K562 (cell line): ENCODE data around the gene SLC39A3. TPM values are rescaled to one million over a fixed set of nuclear protein-coding genes. Genes with fewer than 3 reads are reported as not detected.

ENCODE experiments used
- ATAC-seq: fragments of 200-7000 bp; cut with Tn5 transposase; 3 replicates; pipeline ENCODE4 v1.9.1; 2020; ENCODE audit warnings: moderate library complexity
- BruUV-seq: library from RNA; stranded (reverse); fragments of 400-500 nt; replicated peaks from 2 replicates; lab custom pipeline; 2021; lab: Mats Ljungman, UMichigan
- CTCF ChIA-PET: fragments of 300-600 bp; formaldehyde crosslinking; extraction: SDS; loops from one replicate; lab custom pipeline; 2021; ENCODE audit warnings: low intra/inter-chr PET ratio; lab: Yijun Ruan, JAX
- POLR2A ChIA-PET: fragments of 300-600, 350-650 bp; sonication (Branson Sonifier 250); formaldehyde crosslinking; extraction: SDS; loops from one replicate; lab custom pipeline; 2021; ENCODE audit warnings: antibody characterized with exemption, inconsistent platforms; lab: Yijun Ruan, JAX
- DNase-seq, 4 experiments: peaks; one replicate each; pipeline versions ENCODE4 v3.0.0 to v3.0.0-alpha.2; 2011 to 2018; ENCODE audit warnings: low spot score in 3 of 4, mixed read lengths in 3 of 4; ENCODE audit errors: extremely low read depth in 1 of 4
- FAIRE-seq: peaks from 2 replicates; lab custom pipeline; 2011; peaks lifted over from hg19 to GRCh38; lab: Jason Lieb, UNC
- H2AFZ ChIP-seq: 2 replicates; pipeline ENCODE4 v1.6.0; 2011; ENCODE audit warnings: low read depth, low read length, control low read depth, inconsistent platforms
- H3K27ac ChIP-seq: fragments of 200-600 bp; 3 replicates; pipeline ENCODE4 v1.8.0; 2011; ENCODE audit warnings: low read depth, mild to moderate bottlenecking, control low read depth, inconsistent platforms, low read length, moderate library complexity, mixed read lengths; ENCODE audit errors: extremely low read depth
- H3K27me3 ChIP-seq, 2 experiments: fragments of 300-600 bp in 1 of 2; 2 replicates in 1 of 2; 3 replicates in 1 of 2; pipeline versions ENCODE4 v1.6.0 to v1.8.0; 2011; ENCODE audit warnings: inconsistent platforms in 2 of 2, low read length in 2 of 2, mild to moderate bottlenecking in 1 of 2, mixed read lengths in 1 of 2, moderate library complexity in 1 of 2; ENCODE audit not compliant: control insufficient read depth in 2 of 2, insufficient read depth in 2 of 2
- H3K36me3 ChIP-seq: fragments of 300-600 bp; 3 replicates; pipeline ENCODE4 v1.8.0; 2011; ENCODE audit warnings: mild to moderate bottlenecking, low read length, inconsistent platforms; ENCODE audit not compliant: control insufficient read depth, insufficient read depth
- H3K4me1 ChIP-seq, 2 experiments: fragments of 200-600 bp in 1 of 2; replicated peaks in 1 of 2; 2 replicates in 1 of 2; 3 replicates in 1 of 2; pipeline versions ENCODE4 v1.5.1 to v1.8.0; 2011; ENCODE audit warnings: inconsistent platforms in 2 of 2, low read length in 2 of 2, mild to moderate bottlenecking in 1 of 2, mixed read lengths in 1 of 2, moderate library complexity in 1 of 2; ENCODE audit not compliant: control insufficient read depth in 2 of 2, insufficient read depth in 2 of 2
- H3K4me2 ChIP-seq: 2 replicates; pipeline ENCODE4 v1.6.1; 2011; ENCODE audit warnings: low read length, control low read depth, inconsistent platforms, mixed read lengths; ENCODE audit not compliant: insufficient read depth
- H3K4me3 ChIP-seq: fragments of 200-600 bp; sonication (generic), shearing (Covaris generic); 2 replicates; pipeline ENCODE4 v1.5.1; 2016; ENCODE audit warnings: control low read depth, inconsistent platforms
- H3K79me2 ChIP-seq: fragments of 200-600 bp; 3 replicates; pipeline ENCODE4 v1.8.0; 2011; ENCODE audit warnings: low read length, inconsistent platforms; ENCODE audit not compliant: control insufficient read depth, insufficient read depth
- H3K9ac ChIP-seq, 2 experiments: 2 replicates each; pipeline versions ENCODE4 v1.6.0 to v1.6.1; 2011; ENCODE audit warnings: low read depth in 2 of 2, low read length in 2 of 2, control low read depth in 1 of 2, inconsistent platforms in 1 of 2, mild to moderate bottlenecking in 1 of 2, mixed read lengths in 1 of 2; ENCODE audit not compliant: insufficient read depth in 1 of 2
- H3K9me1 ChIP-seq: one replicate; pipeline ENCODE4 v1.6.0; 2011; ENCODE audit warnings: inconsistent platforms, mild to moderate bottlenecking, low read length, moderate library complexity; ENCODE audit not compliant: control insufficient read depth, insufficient read depth
- H3K9me3 ChIP-seq: replicated peaks from 2 replicates; pipeline ENCODE4 v1.5.1; 2011; ENCODE audit warnings: low read depth, low read length, inconsistent platforms; ENCODE audit not compliant: control insufficient read depth, insufficient read depth
- H4K20me1 ChIP-seq: replicated peaks from 2 replicates; pipeline ENCODE4 v1.6.1; 2011; ENCODE audit warnings: low read length, inconsistent platforms, mixed read lengths; ENCODE audit not compliant: control insufficient read depth, insufficient read depth
- RERE ChIP-seq: sonication (generic); formaldehyde crosslinking; IDR thresholded peaks from 2 replicates; pipeline ENCODE4 v1.8.0; 2023; ENCODE audit warnings: missing genetic modification reagents, mild to moderate bottlenecking, borderline replicate concordance
- ZNF146 ChIP-seq: IDR thresholded peaks from one replicate; pipeline ENCODE4 v1.6.1; 2018; ENCODE audit warnings: missing compliant biosample characterization; ENCODE audit not compliant: unreplicated experiment
- ZNF445 ChIP-seq: fragments of 250-450 bp; sonication (Bioruptor Pico); IDR thresholded peaks from 2 replicates; pipeline ENCODE4 v1.4.0; 2020; ENCODE audit warnings: low read depth, mild to moderate bottlenecking, moderate library complexity
- WGBS: fragments of 100-300 bp; shearing (Covaris generic); methylation state at CpG from one replicate; pipeline ENCODE4 v1.1.6; 2016; ENCODE audit warnings: low coverage, mixed read lengths; ENCODE audit not compliant: insufficient coverage; ENCODE audit errors: missing lambda C conversion rate; 5-methylcytosine and 5-hydroxymethylcytosine counted together
- in situ Hi-C: fragments of 300-500 bp; cut with MboI; formaldehyde crosslinking; loops from 4 replicates; pipeline ENCODE4 v1.15.0; 2018; ENCODE audit warnings: inconsistent platforms, mixed read lengths
- intact Hi-C: fragments of 100-400 bp; cut with micrococcal nuclease; formaldehyde crosslinking; loops from 2 replicates; pipeline ENCODE4 v1.14.2; 2022
- polyA plus RNA-seq, 8 experiments: library from polyadenylated mRNA; depleted of rRNA in 4 of 8; stranded (reverse) in 5 of 8; unstranded in 3 of 8; fragments of >200 nt; fragmentation: Nextera tagmentation in 2 of 8; fragmentation: Illumina TruSeq in 1 of 8; extraction: Ambion mirVana in 2 of 8; extraction: Trizol in 1 of 8; gene quantifications; 2 replicates each; pipeline versions ENCODE4 v1.2.1 to v1.2.3, GENCODE V29; 2011 to 2014; ENCODE audit warnings: inconsistent platforms in 1 of 8, missing spikeins in 1 of 8
- total RNA-seq, 7 experiments: library from RNA; depleted of rRNA in 6 of 7; stranded (reverse); fragments of >200 nt in 6 of 7; fragmentation: Illumina TruSeq in 2 of 7; extraction: Trizol in 2 of 7; gene quantifications; 2 replicates each; pipeline versions ENCODE4 v1.2.1 to v1.2.3, GENCODE V29; 2011 to 2021; ENCODE audit warnings: low replicate concordance in 1 of 7
- TF ChIP-seq, protein P1 (sequence below): fragments of 450-650 bp; IDR thresholded peaks from 2 replicates; pipeline ENCODE4 v1.6.1; 2016; ENCODE audit warnings: mild to moderate bottlenecking

Gene SLC39A3
- total and polyA plus RNA-seq, 9 of the 15 experiments (the other 6 are each of a cell fraction or from before 2014, with no cell fraction given): 2.3 to 215 (median 127) TPM

GRCh38 chr19:2759362-2759761, 19.5 kb upstream of the SLC39A3 start (continued):
- TF ChIP-seq, protein P1, sequence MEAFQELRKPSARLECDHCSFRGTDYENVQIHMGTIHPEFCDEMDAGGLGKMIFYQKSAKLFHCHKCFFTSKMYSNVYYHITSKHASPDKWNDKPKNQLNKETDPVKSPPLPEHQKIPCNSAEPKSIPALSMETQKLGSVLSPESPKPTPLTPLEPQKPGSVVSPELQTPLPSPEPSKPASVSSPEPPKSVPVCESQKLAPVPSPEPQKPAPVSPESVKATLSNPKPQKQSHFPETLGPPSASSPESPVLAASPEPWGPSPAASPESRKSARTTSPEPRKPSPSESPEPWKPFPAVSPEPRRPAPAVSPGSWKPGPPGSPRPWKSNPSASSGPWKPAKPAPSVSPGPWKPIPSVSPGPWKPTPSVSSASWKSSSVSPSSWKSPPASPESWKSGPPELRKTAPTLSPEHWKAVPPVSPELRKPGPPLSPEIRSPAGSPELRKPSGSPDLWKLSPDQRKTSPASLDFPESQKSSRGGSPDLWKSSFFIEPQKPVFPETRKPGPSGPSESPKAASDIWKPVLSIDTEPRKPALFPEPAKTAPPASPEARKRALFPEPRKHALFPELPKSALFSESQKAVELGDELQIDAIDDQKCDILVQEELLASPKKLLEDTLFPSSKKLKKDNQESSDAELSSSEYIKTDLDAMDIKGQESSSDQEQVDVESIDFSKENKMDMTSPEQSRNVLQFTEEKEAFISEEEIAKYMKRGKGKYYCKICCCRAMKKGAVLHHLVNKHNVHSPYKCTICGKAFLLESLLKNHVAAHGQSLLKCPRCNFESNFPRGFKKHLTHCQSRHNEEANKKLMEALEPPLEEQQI: no peak
- TF ChIP-seq, all 486 proteins: peak for 1

- peaks cover 93% of the 10 kb centered on the region; the same call in 2 of the 3 replicates for H3K36me3 ChIP-seq
- TF ChIP-seq RERE (CRISPR knock-in tag) (no peak), ZNF146 (CRISPR knock-in tag) (peak; percentile 98), ZNF445 (CRISPR knock-in tag) (no peak)
- ChIA-PET POLR2A (interaction anchor here (1.1 kb wide), 1 partner anchor 12 kb away, joined by 4 read pairs; no protein-coding TSS in a partner anchor), CTCF (no interaction called here)
- no peaks in the 10 kb centered on the region for H3K9me3 ChIP-seq
- no peak overlapping the region for H2AFZ ChIP-seq
- ATAC-seq (no peak), FAIRE-seq (no peak), DNase-seq (no peak)
- no peak overlapping the region for H3K4me2 ChIP-seq
- 95% methylated on average over 17 of the region's 17 CpGs for WGBS
- no peaks in the 10 kb centered on the region for H4K20me1 ChIP-seq
- in situ Hi-C loops: no loop called here
- no peaks in the 10 kb centered on the region for H3K9me1 ChIP-seq
- H3K4me3 ChIP-seq: no peak overlapping the region
- H3K27me3 ChIP-seq: no peaks in the 10 kb centered on the region
- H3K9ac ChIP-seq: no peak overlapping the region
- no TSS peak for BruUV-seq
- peaks cover 0 to 19% of the 10 kb centered on the region in 2 experiments; a peak in 1 of 5 replicates for H3K4me1 ChIP-seq
- intact Hi-C loops: no loop called here
- no peaks in the 10 kb centered on the region for H3K79me2 ChIP-seq
- H3K27ac ChIP-seq: no peak overlapping the region
Observed at GRCh38 chr19:2758601-2759313, 18.9 kb upstream of the SLC39A3 start.
